HG02973 (cell line): ENCODE results near the gene RHBDL2.
"Not testable (repeated sequence)": the region's sequence is repeated elsewhere in the genome, so short reads cannot be mapped to it uniquely, and the experiment has no call there.

Experiments
- ATAC-seq: cut with Tn5 transposase; IDR thresholded peaks from one replicate; pipeline ENCODE4 v1.9.1; 2021; ENCODE audit warnings: moderate library complexity; ENCODE audit not compliant: unreplicated experiment

The RHBDL2 gene

GRCh38 chr1:38938722-38939260 is 2.8 kb downstream of the RHBDL2 start:
- no peak for ATAC-seq

DNA sequence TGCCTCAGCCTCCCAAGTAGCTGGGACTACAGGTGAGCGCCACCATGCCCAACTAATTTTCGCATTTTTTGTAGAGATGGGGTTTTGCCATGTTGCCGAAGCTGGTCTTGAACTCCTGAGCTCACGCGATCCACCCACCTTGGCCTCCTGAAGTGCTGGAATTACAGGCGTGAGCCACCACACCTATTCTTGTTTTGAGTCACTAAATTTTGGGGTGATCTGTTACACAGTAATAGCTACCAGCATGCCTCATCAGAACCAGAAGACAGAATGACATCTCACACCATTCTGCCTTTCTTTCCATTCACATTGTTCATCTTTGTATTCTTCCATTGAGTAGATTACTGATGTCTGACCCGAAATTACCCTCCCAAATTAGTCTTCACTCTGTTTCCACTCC is 9.1 kb downstream of the RHBDL2 start:
- no peak for ATAC-seq

DNA sequence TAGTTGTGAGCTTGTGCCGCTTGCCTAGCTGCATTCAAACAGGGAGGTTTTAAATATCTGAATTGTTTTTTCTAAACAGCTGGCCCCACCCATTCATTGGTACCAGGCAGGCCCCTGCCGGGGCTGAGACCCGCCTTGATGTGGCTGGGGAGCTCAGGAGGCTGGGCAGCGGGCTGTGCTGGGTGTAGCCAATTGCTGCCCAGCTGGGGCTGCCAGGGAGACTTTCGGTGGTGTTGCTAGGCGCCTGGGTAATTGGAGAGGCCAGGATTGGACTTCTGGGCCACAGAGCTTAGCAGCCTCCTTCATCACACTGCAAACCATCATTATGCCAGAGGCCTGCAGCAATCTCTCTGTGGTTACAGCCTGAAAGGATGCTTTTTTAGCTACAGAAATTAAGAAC is 12.2 kb downstream of the RHBDL2 start:
- ATAC-seq = no peak

DNA sequence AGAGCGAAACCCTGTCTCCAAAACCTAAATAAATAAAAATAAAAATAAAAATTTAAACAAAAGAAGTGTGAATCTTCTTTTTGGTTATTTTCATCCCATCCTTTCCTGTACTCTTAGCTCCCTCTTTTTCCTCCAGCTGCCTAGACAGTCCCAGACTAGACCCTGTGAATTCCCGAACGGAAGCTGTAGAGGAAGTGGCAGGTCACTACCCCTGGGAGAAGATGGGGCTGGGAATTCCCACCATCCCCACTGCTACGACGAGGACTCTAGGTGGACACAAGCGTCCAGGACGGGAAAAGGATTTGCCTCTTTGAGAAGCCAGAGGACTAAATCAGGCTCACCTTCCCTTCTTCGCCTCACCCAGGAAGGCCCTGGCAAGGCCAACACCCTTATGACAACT is 12.6 kb downstream of the RHBDL2 start:
- no peak for ATAC-seq

- no peak for ATAC-seq
Measured at GRCh38 chr1:38926091-38926490, 15.5 kb downstream of the RHBDL2 start.

DNA sequence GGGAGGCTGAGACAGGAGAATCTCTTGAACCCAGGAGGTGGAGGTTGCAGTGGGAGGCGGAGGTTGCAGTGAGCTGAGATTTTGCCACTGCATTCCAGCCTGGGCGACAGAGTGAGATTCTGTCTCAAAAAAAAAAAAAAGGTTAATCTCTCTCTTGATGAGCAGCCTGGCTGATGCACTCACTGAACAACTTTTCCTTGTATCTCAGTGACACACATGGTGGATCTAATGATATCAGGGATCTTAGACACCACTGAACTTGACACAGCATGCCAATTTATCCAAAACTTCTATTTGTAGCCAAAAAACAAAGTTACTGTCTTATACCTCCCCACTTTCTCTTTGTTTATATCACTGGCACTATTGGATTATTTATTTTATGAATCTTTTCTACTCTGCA is 16.2 kb downstream of the RHBDL2 start:
- ATAC-seq = no peak

GRCh38 chr1:38923607-38924006 is 18.0 kb downstream of the RHBDL2 start:
- no peak for ATAC-seq

DNA sequence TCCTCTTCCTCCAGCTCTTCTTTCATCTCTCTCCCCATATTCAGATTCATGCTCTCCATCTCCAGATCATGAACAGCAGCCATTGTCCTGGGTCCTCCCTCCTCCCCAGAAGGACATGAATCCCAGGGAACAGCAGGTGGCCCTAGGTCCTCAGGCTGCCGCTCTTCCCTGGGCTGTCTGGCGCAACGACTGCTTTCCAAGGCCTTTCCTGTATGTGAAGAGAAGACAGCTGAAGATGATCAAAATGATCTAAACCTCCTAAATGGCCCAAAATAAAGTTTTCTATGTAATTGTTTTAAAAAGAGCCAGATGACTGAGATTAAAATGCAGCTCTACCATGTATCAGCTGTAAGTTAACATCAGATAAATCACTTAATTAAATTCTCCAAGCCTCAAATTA is 22.5 kb downstream of the RHBDL2 start:
- ATAC-seq = no peak

DNA sequence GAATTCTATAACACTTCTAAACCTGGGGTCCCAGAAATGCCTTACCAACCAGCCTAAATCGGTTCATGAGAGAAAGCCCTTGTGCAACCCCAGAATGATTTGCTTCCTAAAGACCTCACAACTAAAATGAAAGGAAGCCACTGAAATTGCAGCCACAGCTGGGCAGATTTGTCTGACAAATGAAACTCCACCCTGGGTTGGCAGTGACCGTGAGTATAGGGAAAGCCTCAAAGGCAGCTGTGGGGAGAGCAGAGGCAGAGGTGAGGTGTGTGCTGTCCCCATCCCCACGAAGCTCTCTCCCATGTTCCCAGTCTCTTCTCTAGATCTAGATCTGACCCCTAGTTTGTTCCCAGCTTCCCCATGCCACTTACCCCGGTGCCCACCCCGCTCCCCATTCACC is 23.1 kb downstream of the RHBDL2 start:
- no peak for ATAC-seq

DNA sequence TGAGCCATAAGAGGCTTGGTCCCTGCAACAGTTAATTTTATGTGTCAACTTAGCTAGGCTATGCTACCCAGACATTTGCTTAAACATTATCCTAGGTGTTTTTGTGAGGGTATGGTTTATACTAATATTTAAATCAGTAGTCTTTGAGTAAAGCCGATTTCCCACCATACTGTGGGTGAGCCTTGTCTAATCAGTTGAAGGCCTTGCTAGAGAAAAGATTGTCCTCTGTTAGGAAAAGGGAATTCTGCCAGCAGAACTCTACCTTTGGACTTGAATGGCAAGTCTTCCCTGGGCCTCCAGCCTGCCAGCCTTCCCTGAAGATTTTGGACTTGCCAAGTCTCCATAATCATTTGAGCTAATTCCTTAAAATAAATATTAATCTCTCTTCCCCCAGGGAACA is 23.9 kb downstream of the RHBDL2 start:
- ATAC-seq = no peak

DNA sequence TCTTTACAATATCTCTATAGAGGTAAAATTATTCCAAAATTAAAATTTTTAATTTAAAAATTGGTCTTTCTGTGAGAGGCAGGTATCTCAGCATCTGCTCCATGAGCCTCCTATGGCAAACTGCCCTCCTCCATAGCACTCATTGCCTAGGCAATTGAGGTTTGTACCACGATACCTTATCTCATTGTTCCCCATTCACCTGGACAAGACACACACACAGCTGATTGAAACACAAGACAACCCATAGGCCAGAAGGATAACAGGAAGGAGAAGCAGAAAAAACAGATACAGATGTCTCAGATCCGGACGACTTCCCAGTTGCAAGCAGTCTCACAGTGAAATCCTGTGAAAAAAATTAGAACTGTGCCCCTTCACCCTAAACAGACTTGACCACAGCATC is 24.3 kb downstream of the RHBDL2 start:
- ATAC-seq = no peak

GRCh38 chr1:38915352-38915948 is 26.2 kb downstream of the RHBDL2 start:
- no peak for ATAC-seq

- not testable (repeated sequence) for ATAC-seq
Measured at GRCh38 chr1:38914908-38915307, 26.7 kb downstream of the RHBDL2 start.

DNA sequence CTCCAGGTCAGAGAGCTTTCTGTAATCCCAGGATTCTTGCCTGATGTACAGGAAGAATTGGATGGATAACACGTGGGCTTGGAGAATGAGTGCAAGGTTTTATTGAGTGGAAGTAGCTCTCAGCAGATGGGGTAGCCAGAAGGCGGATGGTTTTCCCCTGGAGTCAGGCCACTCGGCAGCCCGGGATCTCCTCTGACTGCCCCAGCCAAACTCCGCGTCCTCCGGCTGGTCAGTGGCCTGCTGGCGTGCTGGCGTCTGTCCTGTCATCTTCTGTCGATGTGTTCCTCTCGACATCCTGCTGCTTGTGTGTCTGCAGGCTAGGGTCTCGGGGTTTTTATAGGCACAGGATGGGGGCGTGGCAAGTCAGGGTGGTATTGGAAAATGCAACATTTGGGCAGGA is 32.8 kb downstream of the RHBDL2 start:
- ATAC-seq = no peak

DNA sequence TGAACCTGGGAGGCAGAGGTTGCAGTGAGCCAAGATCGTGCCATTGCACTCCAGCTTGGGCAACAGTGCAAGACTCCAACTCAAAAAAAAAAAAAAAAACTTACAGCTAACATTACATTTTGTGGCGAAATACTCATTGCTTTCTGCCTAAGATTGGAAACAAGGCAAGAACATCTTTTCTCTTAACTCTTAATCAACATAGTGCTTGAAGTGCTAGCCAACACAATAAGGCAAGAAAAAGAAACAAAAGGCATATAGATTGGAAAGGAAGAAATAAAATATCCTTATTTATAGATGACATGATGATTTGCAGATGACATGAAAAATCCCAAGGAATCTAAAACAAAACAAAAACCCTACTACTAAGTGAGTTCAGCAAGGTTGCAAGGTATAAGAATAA is 35.6 kb downstream of the RHBDL2 start:
- ATAC-seq = no peak

- no peak for ATAC-seq
Measured at GRCh38 chr1:38899560-38899959, 42.1 kb downstream of the RHBDL2 start.

DNA sequence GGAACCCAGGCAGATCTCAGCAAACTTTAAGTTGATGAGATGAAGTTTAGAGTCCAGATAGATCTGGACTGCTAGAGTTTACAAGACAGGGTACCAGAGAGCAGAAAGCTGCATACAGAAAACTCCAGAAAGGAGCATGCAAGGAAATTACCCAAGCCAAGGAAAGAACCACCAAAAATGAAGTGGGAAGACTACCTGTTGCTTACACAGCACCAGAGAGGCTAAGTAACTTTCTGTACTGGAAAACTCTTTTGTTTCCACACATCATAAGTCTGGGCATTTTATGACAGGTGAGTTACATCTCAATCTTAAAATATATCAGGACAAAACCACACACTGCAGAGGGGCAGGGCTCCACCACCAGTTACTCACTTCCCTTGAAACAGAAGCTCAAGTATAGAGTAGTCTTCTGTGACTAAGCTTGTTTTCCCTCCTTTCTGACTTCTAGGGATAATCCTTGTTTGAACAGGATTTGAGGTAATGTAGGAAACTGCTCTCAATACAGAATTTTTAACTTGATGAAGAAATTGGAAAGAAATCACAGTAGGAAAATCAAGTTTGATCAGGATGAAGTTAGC is 42.9 kb downstream of the RHBDL2 start:
- no peak for ATAC-seq

GRCh38 chr1:38896169-38896568 is 45.5 kb downstream of the RHBDL2 start:
- ATAC-seq = no peak

DNA sequence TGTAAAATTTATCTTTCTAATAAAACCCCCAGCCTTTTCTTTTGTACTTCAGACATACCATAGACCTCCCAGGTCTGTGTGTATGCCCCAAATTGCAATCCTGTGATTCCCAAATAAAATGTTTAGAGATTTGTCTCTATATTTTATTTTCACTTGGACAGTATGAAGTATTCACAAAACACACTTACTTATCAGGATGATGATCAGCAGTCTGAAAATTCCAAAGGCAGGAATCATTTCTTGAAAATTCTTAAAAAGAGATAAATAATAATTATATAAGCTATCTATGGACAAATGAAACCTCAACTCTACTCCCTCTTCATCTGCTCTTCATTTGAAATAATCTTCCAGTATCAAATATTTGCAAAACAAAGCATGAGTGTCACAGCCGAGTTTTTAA is 48.7 kb downstream of the RHBDL2 start:
- ATAC-seq = no peak

DNA sequence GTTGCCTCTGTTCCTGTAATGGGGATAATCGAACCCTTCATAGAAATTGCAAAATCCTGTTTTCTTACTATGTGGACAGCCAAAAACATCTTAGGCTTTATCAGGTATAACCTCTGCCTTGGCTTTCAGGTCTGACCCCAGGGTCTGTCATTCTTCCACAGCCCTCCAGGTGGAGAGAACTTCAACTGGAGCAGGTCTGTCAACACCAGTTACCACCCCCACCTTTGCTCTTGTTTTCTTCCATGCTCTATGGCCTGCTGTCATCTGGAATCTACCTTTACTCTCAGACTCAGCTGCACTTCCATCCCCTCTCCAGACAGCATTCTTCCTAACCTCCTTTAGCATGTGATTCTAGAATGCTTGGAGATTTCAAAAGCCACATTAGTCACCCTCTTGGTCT is 49.9 kb downstream of the RHBDL2 start:
- ATAC-seq = no peak

DNA sequence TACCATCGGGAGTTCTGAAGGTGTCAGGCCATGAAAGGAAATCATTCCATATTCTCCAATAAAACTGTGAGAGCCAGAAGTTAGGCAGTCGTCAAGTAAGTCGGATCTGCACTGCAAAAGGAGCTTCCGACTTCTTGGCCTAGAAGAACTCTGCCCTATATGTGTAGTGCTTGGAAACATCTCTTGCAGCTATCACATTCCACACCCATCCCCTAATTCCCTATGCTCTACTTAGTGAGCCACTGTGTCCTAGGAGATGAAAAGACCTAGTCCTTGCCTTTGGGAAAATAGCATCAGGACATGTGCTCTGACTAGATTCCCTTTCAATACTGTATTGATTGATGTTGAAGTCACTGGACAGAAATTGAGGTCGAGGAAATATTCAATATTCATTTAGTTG is 52.0 kb downstream of the RHBDL2 start:
- ATAC-seq = no peak

DNA sequence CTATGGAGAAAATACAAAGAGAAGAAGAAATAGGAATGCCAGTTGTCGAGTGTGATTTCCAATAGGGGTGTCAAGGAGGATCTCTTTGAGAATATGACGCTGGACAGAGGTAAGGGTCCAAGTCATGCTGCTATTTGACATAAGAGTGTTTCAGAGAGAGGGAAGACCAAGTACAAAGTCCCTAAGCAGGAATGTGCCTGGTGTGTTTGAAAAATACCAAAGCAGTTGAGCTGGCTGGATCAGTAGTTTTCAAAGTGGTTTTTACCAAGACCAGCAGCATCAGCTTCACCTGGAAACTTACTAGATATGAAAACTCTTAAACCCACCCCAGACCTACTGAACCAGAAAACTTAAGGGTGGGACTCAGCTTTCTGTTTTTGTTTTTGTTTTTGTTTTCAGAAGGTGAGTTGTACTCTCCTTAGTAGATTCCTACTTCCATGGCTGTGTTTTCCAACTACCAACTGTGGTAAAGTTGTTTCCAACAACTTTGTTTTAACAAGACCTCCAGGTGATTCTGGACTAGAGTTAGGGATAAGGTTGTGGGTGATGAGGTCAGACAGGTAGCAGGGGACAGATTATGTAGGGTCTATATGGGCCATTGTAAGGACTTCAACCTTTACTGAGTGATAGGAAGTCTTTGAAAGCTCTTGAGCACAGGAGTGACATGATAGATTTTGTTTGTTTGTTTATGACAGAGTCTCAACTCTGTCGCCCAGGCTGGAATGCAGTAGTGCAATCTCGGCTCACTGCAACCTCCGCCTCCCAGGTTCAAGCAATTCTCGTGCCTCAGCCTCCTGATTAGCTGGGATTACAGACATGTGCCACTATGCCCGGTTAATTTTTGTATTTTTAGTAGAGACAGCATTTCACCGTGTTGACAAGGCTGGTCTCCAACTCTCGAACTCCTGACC is 53.0 kb downstream of the RHBDL2 start:
- ATAC-seq = no peak
